ENCODE measurements around the gene CLIP4.

CLIP4 gene

DNA sequence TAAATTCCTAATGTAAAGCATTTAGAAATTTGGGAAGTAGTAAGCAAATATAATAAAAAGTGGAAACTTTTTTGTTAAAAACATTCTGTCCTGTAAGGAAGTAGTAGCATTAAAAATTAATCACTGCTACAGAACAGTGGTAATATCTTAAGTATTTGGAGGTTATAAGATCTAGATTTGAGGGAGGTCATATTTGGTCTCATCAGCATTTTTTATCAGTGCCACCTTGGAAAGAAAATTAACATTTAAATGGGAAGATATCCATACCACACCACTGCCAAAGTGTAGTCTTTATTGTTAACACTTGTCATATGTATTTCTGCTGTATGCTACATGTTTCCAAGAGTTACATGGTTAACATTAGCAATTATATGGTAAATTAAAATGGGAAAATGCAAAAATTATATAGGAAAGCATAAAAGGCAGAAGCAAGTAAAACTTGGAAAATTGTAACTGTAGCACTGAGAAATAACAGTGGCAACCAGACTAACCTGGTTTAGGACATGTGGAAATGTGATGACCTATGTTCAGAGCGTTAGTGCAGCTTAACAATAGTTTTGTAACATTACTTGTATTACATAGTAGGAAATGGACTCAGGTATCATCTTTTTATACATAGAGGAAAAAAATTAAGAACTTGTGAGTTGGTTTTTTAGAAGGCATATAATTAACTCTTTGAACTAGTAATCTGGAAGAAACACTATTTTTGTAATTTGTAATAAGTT, 47.2 kb downstream of the CLIP4 start:
- Histone ChIP-seq H3K4me3 (ENCODE audit: low read depth in 1 of 2, low read length in 2 of 2) (no peak overlapping the region), H4K20me1 (ENCODE audit: insufficient read depth, low read length) (no peaks in the 10 kb centered on the region), H3K9me3 (ENCODE audit: insufficient read depth, low read length, severe bottlenecking) (no peaks in the 10 kb centered on the region), H3K9ac (ENCODE audit: low read depth, low read length) (no peak overlapping the region), H3K27me3 (ENCODE audit: insufficient read depth, low read length, poor library complexity) (peaks cover 15% of the 10 kb centered on the region), H3K27ac (ENCODE audit: low read length) (no peak overlapping the region), H3K4me2 (ENCODE audit: insufficient read depth, low read length) (no peak overlapping the region), H3K36me3 (ENCODE audit: insufficient read depth, low read length) (no peaks in the 10 kb centered on the region), H3K79me2 (ENCODE audit: insufficient read depth, low read length) (no peaks in the 10 kb centered on the region), H2AFZ (ENCODE audit: low read depth, low read length) (no peak overlapping the region), H3K4me1 (ENCODE audit: insufficient read depth, low read length) (no peaks in the 10 kb centered on the region)
- TF ChIP-seq CTCF (IDR thresholded peaks at IDR 0.05; ENCODE audit: borderline replicate concordance, extremely low read depth, low read length, poor library complexity, severe bottlenecking) (no peak), EZH2 (IDR thresholded peaks at IDR 0.05; ENCODE audit: borderline replicate concordance, low read depth, low read length, severe bottlenecking) (no peak)
- ATAC-seq (ENCODE audit: insufficient read depth, low read depth) (no peak), DNase-seq (no peak)

DNA sequence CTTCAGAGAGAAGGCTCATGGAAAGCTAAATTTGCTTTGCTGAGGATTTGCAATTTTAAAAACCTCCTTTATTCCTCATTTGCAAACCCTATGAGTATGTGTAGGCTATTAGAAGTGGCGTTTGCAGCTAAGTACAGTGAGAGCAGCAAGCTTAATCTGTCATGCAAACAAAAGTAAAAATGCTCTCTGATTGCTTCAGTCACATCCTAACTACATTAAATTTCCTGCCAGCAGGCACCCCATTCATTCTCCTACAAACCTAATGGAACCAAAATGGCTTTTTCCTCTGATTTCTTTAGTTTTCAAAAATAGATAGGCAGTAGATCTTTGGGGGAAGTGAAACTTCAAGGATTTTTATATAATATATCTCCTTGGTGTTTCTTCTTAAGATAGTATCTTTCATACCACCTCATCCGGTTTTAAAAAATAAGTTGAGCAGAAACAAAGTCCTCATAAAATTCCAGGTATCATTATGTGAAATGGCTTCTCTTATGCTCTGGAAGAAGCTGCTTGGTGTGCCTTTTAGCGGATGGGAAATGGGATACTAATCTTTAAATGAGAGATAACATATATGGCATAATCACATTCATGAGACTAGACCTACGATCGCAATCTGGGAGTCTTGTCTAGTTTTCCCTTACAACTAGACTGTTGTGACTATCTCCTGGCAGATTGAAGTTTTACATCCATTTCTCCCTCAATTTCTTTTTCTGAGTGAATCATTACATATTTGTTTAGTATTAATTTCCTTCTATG, 49.1 kb downstream of the CLIP4 start:
- H3K27ac ChIP-seq (ENCODE audit: low read length) = no peak overlapping the region
- TF ChIP-seq EZH2 (IDR thresholded peaks at IDR 0.05; ENCODE audit: borderline replicate concordance, low read depth, low read length, severe bottlenecking) (no peak), CTCF (IDR thresholded peaks at IDR 0.05; ENCODE audit: borderline replicate concordance, extremely low read depth, low read length, poor library complexity, severe bottlenecking) (no peak)
- H3K4me1 ChIP-seq (ENCODE audit: insufficient read depth, low read length) = no peaks in the 10 kb centered on the region
- no peaks in the 10 kb centered on the region for H3K9me3 ChIP-seq (ENCODE audit: insufficient read depth, low read length, severe bottlenecking)
- H2AFZ ChIP-seq (ENCODE audit: low read depth, low read length) = no peak overlapping the region
- DNase-seq = no peak
- ATAC-seq (ENCODE audit: insufficient read depth, low read depth) = no peak
- peaks cover 6% of the 10 kb centered on the region for H3K27me3 ChIP-seq (ENCODE audit: insufficient read depth, low read length, poor library complexity)
- no peaks in the 10 kb centered on the region for H4K20me1 ChIP-seq (ENCODE audit: insufficient read depth, low read length)
- H3K9ac ChIP-seq (ENCODE audit: low read depth, low read length) = no peak overlapping the region
- no peaks in the 10 kb centered on the region for H3K36me3 ChIP-seq (ENCODE audit: insufficient read depth, low read length)
- no peak overlapping the region for H3K4me2 ChIP-seq (ENCODE audit: insufficient read depth, low read length)
- H3K4me3 ChIP-seq (ENCODE audit: low read depth in 1 of 2, low read length in 2 of 2) = no peak overlapping the region
- H3K79me2 ChIP-seq (ENCODE audit: insufficient read depth, low read length) = no peaks in the 10 kb centered on the region

- Histone ChIP-seq H3K79me2 (ENCODE audit: insufficient read depth, low read length) (no peaks in the 10 kb centered on the region), H3K9me3 (ENCODE audit: insufficient read depth, low read length, severe bottlenecking) (no peaks in the 10 kb centered on the region), H3K36me3 (ENCODE audit: insufficient read depth, low read length) (no peaks in the 10 kb centered on the region), H3K4me2 (ENCODE audit: insufficient read depth, low read length) (no peak overlapping the region), H4K20me1 (ENCODE audit: insufficient read depth, low read length) (no peaks in the 10 kb centered on the region), H3K27ac (ENCODE audit: low read length) (no peak overlapping the region), H3K4me1 (ENCODE audit: insufficient read depth, low read length) (no peaks in the 10 kb centered on the region), H2AFZ (ENCODE audit: low read depth, low read length) (no peak overlapping the region), H3K27me3 (ENCODE audit: insufficient read depth, low read length, poor library complexity) (peaks cover 6% of the 10 kb centered on the region), H3K4me3 (ENCODE audit: low read depth in 1 of 2, low read length in 2 of 2) (no peak overlapping the region), H3K9ac (ENCODE audit: low read depth, low read length) (no peak overlapping the region)
- ATAC-seq (ENCODE audit: insufficient read depth, low read depth) (no peak), DNase-seq (no peak)
- TF ChIP-seq EZH2 (IDR thresholded peaks at IDR 0.05; ENCODE audit: borderline replicate concordance, low read depth, low read length, severe bottlenecking) = no peak
Measured at GRCh38 chr2:29165362-29166241, 50.4 kb downstream of the CLIP4 start.

All from DND-41 (cell line).